ENCODE measurements around the gene FAF2.

Gene FAF2

GRCh38 chr5:176528761-176529115 lies 80.6 kb downstream of the FAF2 start:
- Histone ChIP-seq H3K4me3 (ENCODE audit: low read length) (no peak overlapping the region), H3K36me3 (ENCODE audit: insufficient read depth, low read depth, low read length) (peaks cover 53% of the 10 kb centered on the region), H3K9me3 (ENCODE audit: insufficient read depth, low read depth, low read length) (no peaks in the 10 kb centered on the region), H3K4me1 (ENCODE audit: insufficient read depth, low read length) (peaks cover 2% of the 10 kb centered on the region; the same call in 1 of the 2 replicates), H3K27me3 (ENCODE audit: insufficient read depth, low read length) (no peaks in the 10 kb centered on the region), H3K9ac (ENCODE audit: low read depth, low read length) (no peak overlapping the region), H3K27ac (ENCODE audit: low read length) (no peak overlapping the region)

GRCh38 chr5:176529116-176529740 lies 81.0 kb downstream of the FAF2 start:
- Histone ChIP-seq H3K27me3 (ENCODE audit: insufficient read depth, low read length) (no peaks in the 10 kb centered on the region), H3K36me3 (ENCODE audit: insufficient read depth, low read depth, low read length) (peaks cover 58% of the 10 kb centered on the region), H3K9me3 (ENCODE audit: insufficient read depth, low read depth, low read length) (no peaks in the 10 kb centered on the region), H3K4me1 (ENCODE audit: insufficient read depth, low read length) (peaks cover 4% of the 10 kb centered on the region), H3K4me3 (ENCODE audit: low read length) (no peak overlapping the region), H3K9ac (ENCODE audit: low read depth, low read length) (no peak overlapping the region), H3K27ac (ENCODE audit: low read length) (no peak overlapping the region)

GRCh38 chr5:176529741-176530141 lies 81.6 kb downstream of the FAF2 start:
- Histone ChIP-seq H3K9ac (ENCODE audit: low read depth, low read length) (no peak overlapping the region), H3K36me3 (ENCODE audit: insufficient read depth, low read depth, low read length) (peaks cover 63% of the 10 kb centered on the region), H3K27me3 (ENCODE audit: insufficient read depth, low read length) (no peaks in the 10 kb centered on the region), H3K4me3 (ENCODE audit: low read length) (no peak overlapping the region), H3K4me1 (ENCODE audit: insufficient read depth, low read length) (peaks cover 9% of the 10 kb centered on the region), H3K27ac (ENCODE audit: low read length) (no peak overlapping the region), H3K9me3 (ENCODE audit: insufficient read depth, low read depth, low read length) (no peaks in the 10 kb centered on the region)

GRCh38 chr5:176530393-176530982 lies 82.3 kb downstream of the FAF2 start:
- Histone ChIP-seq H3K4me3 (ENCODE audit: low read length) (no peak overlapping the region), H3K4me1 (ENCODE audit: insufficient read depth, low read length) (peaks cover 14% of the 10 kb centered on the region), H3K9ac (ENCODE audit: low read depth, low read length) (no peak overlapping the region), H3K27ac (ENCODE audit: low read length) (no peak overlapping the region), H3K9me3 (ENCODE audit: insufficient read depth, low read depth, low read length) (no peaks in the 10 kb centered on the region), H3K27me3 (ENCODE audit: insufficient read depth, low read length) (no peaks in the 10 kb centered on the region), H3K36me3 (ENCODE audit: insufficient read depth, low read depth, low read length) (peaks cover 70% of the 10 kb centered on the region)

- H3K4me3 ChIP-seq (ENCODE audit: low read length), result no peak overlapping the region
- no peaks in the 10 kb centered on the region for H3K27me3 ChIP-seq (ENCODE audit: insufficient read depth, low read length)
- no peak overlapping the region for H3K9ac ChIP-seq (ENCODE audit: low read depth, low read length)
- no peak overlapping the region for H3K27ac ChIP-seq (ENCODE audit: low read length)
- peaks cover 73% of the 10 kb centered on the region for H3K36me3 ChIP-seq (ENCODE audit: insufficient read depth, low read depth, low read length)
- H3K4me1 ChIP-seq (ENCODE audit: insufficient read depth, low read length), result peaks cover 14% of the 10 kb centered on the region
- H3K9me3 ChIP-seq (ENCODE audit: insufficient read depth, low read depth, low read length), result no peaks in the 10 kb centered on the region
Observed at GRCh38 chr5:176530983-176531901, 83.1 kb downstream of the FAF2 start.

- Histone ChIP-seq H3K36me3 (ENCODE audit: insufficient read depth, low read depth, low read length) (peaks cover 74% of the 10 kb centered on the region), H3K27me3 (ENCODE audit: insufficient read depth, low read length) (no peaks in the 10 kb centered on the region), H3K4me1 (ENCODE audit: insufficient read depth, low read length) (peaks cover 14% of the 10 kb centered on the region), H3K4me3 (ENCODE audit: low read length) (no peak overlapping the region), H3K9ac (ENCODE audit: low read depth, low read length) (no peak overlapping the region), H3K9me3 (ENCODE audit: insufficient read depth, low read depth, low read length) (no peaks in the 10 kb centered on the region), H3K27ac (ENCODE audit: low read length) (no peak overlapping the region)
Observed at GRCh38 chr5:176531902-176532493, 83.8 kb downstream of the FAF2 start.

- no peaks in the 10 kb centered on the region for H3K27me3 ChIP-seq (ENCODE audit: insufficient read depth, low read length)
- H3K9me3 ChIP-seq (ENCODE audit: insufficient read depth, low read depth, low read length), result no peaks in the 10 kb centered on the region
- H3K27ac ChIP-seq (ENCODE audit: low read length), result no peak overlapping the region
- peaks cover 66% of the 10 kb centered on the region for H3K36me3 ChIP-seq (ENCODE audit: insufficient read depth, low read depth, low read length)
- H3K4me3 ChIP-seq (ENCODE audit: low read length), result no peak overlapping the region
- H3K9ac ChIP-seq (ENCODE audit: low read depth, low read length), result no peak overlapping the region
- peaks cover 14% of the 10 kb centered on the region for H3K4me1 ChIP-seq (ENCODE audit: insufficient read depth, low read length)
Observed at GRCh38 chr5:176532795-176533194, 84.6 kb downstream of the FAF2 start.

GRCh38 chr5:176533390-176533789 lies 85.2 kb downstream of the FAF2 start:
- no peak overlapping the region for H3K27ac ChIP-seq (ENCODE audit: low read length)
- no peaks in the 10 kb centered on the region for H3K9me3 ChIP-seq (ENCODE audit: insufficient read depth, low read depth, low read length)
- peaks cover 14% of the 10 kb centered on the region for H3K4me1 ChIP-seq (ENCODE audit: insufficient read depth, low read length)
- no peak overlapping the region for H3K4me3 ChIP-seq (ENCODE audit: low read length)
- H3K36me3 ChIP-seq (ENCODE audit: insufficient read depth, low read depth, low read length), result peaks cover 60% of the 10 kb centered on the region
- no peak overlapping the region for H3K9ac ChIP-seq (ENCODE audit: low read depth, low read length)
- no peaks in the 10 kb centered on the region for H3K27me3 ChIP-seq (ENCODE audit: insufficient read depth, low read length)

GRCh38 chr5:176533894-176534611 lies 85.9 kb downstream of the FAF2 start:
- Histone ChIP-seq H3K4me1 (ENCODE audit: insufficient read depth, low read length) (peaks cover 14% of the 10 kb centered on the region), H3K4me3 (ENCODE audit: low read length) (peak overlapping the region; percentile 100; the same call in 1 of the 2 replicates), H3K9me3 (ENCODE audit: insufficient read depth, low read depth, low read length) (no peaks in the 10 kb centered on the region), H3K36me3 (ENCODE audit: insufficient read depth, low read depth, low read length) (peaks cover 54% of the 10 kb centered on the region), H3K27ac (ENCODE audit: low read length) (no peak overlapping the region), H3K27me3 (ENCODE audit: insufficient read depth, low read length) (no peaks in the 10 kb centered on the region), H3K9ac (ENCODE audit: low read depth, low read length) (peak overlapping the region; percentile 100; the same call in 1 of the 2 replicates)

- Histone ChIP-seq H3K36me3 (ENCODE audit: insufficient read depth, low read depth, low read length) (peaks cover 48% of the 10 kb centered on the region), H3K27me3 (ENCODE audit: insufficient read depth, low read length) (no peaks in the 10 kb centered on the region), H3K4me1 (ENCODE audit: insufficient read depth, low read length) (peaks cover 14% of the 10 kb centered on the region), H3K27ac (ENCODE audit: low read length) (no peak overlapping the region), H3K9me3 (ENCODE audit: insufficient read depth, low read depth, low read length) (no peaks in the 10 kb centered on the region), H3K9ac (ENCODE audit: low read depth, low read length) (peak overlapping the region; percentile 100; the same call in 1 of the 2 replicates), H3K4me3 (ENCODE audit: low read length) (peak overlapping the region; percentile 100; the same call in 1 of the 2 replicates)
Observed at GRCh38 chr5:176534640-176535039, 86.5 kb downstream of the FAF2 start.

GRCh38 chr5:176535101-176535663 lies 87.0 kb downstream of the FAF2 start:
- Histone ChIP-seq H3K36me3 (ENCODE audit: insufficient read depth, low read depth, low read length) (peaks cover 45% of the 10 kb centered on the region), H3K9ac (ENCODE audit: low read depth, low read length) (peak overlapping the region; percentile 100), H3K4me3 (ENCODE audit: low read length) (peak overlapping the region; percentile 100), H3K27me3 (ENCODE audit: insufficient read depth, low read length) (no peaks in the 10 kb centered on the region), H3K9me3 (ENCODE audit: insufficient read depth, low read depth, low read length) (no peaks in the 10 kb centered on the region), H3K4me1 (ENCODE audit: insufficient read depth, low read length) (peaks cover 14% of the 10 kb centered on the region), H3K27ac (ENCODE audit: low read length) (peak overlapping the region; percentile 100)

Data from iPS-20b (cell line).